WI38 (cell line): ENCODE results near the gene AKAP14.
A peak's percentile ranks its signal among the peaks of the same experiment; 100 is the strongest.

Experiments
- H3K4me3 ChIP-seq: 2 replicates; pipeline ENCODE4 v1.5.1; 2011; ENCODE audit warnings: low read depth, mild to moderate bottlenecking, control low read depth, low read length
- TF ChIP-seq, protein P1 (sequence below): IDR thresholded peaks from 2 replicates; pipeline ENCODE4 v1.5.1; 2012; ENCODE audit warnings: low read depth, mild to moderate bottlenecking, control low read depth, low read length

Gene AKAP14

DNA sequence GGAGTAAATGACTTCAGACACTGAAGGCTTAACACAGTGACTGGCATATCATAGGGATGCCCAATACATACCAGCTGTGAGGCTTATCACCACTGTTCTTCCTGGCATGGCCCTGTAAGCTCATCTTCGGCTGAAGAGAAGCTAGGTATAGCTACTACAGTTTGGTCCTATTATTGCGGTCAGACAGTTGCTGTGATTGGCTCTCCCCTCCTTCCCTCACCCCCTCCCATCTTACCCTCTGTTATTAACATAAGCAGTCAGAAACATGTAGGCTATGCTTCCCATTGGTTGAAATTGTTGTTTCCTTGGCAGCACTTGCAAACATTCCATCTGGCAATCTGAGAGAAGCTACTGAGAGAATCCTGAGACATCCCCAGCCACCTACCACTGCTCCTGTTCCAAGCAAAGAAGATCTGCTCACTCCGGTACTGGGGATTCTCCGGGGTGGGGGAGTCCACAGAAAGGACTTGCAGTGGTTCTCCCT is at the start of gene AKAP14:
AKAP14 (plus strand) TSS at position 51 of the 484 bp plus-strand sequence. CDS start 7,331 bp downstream, outside the sequence.
- H3K4me3 ChIP-seq, result no peak within 1 kb of the TSS
- TF ChIP-seq, protein P1, sequence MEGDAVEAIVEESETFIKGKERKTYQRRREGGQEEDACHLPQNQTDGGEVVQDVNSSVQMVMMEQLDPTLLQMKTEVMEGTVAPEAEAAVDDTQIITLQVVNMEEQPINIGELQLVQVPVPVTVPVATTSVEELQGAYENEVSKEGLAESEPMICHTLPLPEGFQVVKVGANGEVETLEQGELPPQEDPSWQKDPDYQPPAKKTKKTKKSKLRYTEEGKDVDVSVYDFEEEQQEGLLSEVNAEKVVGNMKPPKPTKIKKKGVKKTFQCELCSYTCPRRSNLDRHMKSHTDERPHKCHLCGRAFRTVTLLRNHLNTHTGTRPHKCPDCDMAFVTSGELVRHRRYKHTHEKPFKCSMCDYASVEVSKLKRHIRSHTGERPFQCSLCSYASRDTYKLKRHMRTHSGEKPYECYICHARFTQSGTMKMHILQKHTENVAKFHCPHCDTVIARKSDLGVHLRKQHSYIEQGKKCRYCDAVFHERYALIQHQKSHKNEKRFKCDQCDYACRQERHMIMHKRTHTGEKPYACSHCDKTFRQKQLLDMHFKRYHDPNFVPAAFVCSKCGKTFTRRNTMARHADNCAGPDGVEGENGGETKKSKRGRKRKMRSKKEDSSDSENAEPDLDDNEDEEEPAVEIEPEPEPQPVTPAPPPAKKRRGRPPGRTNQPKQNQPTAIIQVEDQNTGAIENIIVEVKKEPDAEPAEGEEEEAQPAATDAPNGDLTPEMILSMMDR, result no peak

DNA sequence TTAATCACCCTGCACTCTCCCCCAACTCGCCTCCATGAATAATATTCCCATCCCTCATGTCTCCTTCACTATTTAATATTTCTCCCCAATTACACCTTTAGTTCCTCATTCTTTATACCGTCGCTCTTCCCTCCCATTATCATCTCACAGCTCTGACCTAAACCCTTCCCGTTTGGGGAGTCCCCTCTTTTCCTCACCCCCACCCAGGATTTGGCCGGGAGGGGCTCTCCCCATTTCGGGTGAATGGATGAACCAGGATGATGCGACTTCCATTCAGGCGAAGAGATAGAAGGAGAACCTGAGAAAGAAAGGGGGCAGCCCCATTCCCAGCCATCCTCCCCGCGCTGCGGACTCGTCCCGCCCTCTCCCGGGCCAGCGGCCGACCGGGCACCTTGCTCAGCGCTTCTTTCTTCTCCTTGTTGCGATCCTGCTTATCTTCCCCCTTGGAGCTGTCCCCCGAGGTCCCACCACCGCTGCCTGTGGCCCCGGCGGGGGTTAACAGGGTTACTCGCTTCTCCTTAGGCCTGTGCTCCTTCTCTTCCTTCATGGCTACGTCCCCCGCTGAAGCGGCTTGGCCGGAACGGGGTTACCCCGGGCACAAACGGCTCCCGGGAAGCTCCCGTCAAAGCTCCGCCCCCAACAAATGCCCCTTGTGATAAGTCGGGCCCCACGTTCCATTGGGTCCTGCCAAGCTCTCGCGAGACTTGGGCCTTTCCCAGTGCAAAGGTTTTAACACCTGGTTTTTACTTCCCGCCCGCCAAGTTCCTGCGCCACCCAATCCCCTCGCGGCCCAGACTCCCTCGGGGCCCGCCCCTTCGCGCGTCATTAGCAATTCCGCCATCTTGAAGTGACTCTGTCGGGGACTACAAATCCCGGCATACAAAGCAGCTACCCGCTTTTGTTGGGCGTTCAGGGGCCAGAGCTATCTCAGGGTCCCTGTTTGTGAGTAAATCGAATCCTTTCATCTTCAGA is 43.0 kb upstream of the AKAP14 start, which contains the start of gene UPF3B:
UPF3B (minus strand) TSS at position 582 of the 972 bp plus-strand sequence; CDS start at position 547, 35 bp downstream.
- H3K4me3 ChIP-seq, result peak within 1 kb of the TSS; percentile 67
- TF ChIP-seq, protein P1, result no peak

DNA sequence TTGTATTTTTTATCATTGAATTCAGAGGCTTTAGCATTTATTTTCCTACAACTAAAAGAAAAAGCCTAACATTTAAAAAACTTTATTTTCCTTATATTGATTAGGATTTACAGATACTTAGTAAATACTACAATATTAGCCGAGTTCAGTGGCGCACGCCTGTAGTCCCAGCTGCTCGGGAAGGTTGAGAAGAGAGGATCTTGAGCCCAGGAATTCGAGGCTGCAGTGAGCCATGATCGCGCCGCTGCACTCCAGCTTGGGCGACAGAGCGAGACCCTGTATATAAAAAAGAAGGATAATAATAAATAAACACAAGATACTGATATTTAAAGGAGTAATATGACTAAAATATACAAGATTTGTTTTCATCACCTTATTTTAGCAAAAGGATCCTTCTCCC is 42.2 kb upstream of the AKAP14 start:
- TF ChIP-seq, protein P1, result no peak
- peak overlapping the region; percentile 48 for H3K4me3 ChIP-seq

DNA sequence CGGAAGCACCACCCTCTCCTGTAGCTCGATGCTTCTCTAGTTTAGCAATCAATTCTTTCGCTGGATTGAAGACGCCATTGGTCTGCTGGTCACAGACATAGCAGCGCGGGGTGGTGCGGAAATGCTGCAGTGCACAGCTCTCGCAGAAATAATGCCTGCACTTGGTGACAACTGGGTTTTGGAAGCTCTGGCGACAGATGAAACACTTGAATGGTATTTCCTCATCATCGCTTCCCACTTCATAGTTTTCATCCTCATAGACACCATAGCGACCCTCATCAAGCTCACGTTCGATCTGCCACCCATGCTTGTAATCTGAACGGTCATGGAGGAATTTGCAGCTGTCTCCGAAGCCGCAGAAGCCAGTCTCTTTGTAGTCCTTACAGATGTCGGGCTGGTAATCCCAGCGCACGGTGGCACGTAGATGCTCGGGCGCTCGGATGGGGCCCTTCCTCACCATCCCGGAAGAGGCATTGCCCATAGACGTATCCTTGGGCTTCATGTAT is 25.0 kb upstream of the AKAP14 start:
- TF ChIP-seq, protein P1, result no peak
- H3K4me3 ChIP-seq, result peak overlapping the region; percentile 77

DNA sequence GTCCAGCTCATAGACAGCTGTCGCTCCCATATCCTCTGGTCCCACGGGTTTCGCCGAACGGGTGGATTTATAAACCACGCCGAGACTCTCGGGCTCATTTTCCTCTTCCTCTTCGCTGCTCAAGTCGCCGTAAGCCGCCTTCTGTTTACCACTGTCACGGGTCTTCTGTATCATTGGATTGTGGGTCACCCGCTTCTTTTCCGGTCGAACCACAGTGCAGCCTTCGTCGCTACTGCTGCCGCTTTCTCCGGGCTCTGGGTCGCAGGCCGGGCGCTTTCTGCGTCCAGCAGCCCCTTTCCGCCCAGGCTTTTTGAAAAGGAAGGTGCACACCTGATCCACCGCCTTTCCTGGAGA is 24.5 kb upstream of the AKAP14 start:
- TF ChIP-seq, protein P1, result no peak
- H3K4me3 ChIP-seq, result peak overlapping the region; percentile 77

DNA sequence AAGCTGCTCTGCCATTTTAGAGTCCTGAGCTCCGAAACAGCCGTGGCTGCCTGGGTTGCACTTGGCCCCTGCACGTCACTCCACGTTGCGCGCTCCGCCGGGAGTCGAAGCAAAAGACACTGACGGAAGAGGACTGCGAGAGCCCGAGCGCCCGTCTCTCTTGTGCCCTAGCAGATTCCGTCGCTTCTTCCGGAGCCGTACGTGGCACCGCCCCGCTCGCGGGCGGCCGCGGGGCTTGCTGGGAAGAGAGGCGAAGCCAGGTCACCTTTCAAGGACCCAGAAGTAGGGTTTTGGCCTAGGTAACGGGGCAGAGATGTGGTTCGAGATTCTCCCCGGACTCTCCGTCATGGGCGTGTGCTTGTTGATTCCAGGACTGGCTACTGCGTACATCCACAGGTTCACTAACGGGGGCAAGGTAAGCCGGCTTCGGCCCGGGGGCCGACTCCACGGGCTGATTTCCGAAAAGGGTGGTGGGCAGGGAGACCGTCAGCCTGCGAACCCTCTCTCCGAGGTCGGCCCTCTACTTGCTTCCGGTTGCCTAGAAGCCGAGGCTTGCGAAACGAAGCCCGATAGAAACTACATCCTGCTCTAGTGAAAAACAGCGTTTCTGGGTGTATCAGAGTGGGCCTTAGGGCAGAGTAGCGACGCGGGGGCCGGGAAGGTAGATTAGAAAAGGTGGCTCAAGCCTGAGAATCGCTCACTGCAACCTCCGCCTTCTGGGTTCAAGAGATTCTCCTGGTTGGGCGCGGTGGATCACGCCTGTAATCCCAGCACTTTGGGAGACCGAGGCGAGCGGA is 23.9 kb upstream of the AKAP14 start, which contains the start of the genes NDUFA1 and RNF113A:
NDUFA1 (plus strand) TSS at position 234 of the 797 bp plus-strand sequence; CDS start at position 314, 80 bp downstream.
RNF113A (minus strand) TSS at position 135 of the 797 bp plus-strand sequence; CDS start at position 15, 120 bp downstream.
- peak within 1 kb of the TSS; percentile 77 for H3K4me3 ChIP-seq
- TF ChIP-seq, protein P1, result no peak
